Prostate gland (tissue), 2 donors: ENCODE measurements around the gene TUBGCP2.

Source experiments
- CTCF ChIP-seq, 4 experiments: fragments of 200-600 bp in 2 of 4; fragments of 450-650 bp in 2 of 4; sonication (generic) in 2 of 4; IDR thresholded peaks; 1 replicate in 3 of 4; 2 replicates in 1 of 4; pipeline ENCODE4 v1.5.1; 2016 to 2019; ENCODE audit warnings: antibody characterized with exemption in 4 of 4, mild to moderate bottlenecking in 2 of 4, moderate library complexity in 2 of 4
- POLR2A ChIP-seq: fragments of 450-650 bp; IDR thresholded peaks from one replicate; pipeline ENCODE4 v1.6.1; 2016; ENCODE audit warnings: antibody characterized with exemption, mild to moderate bottlenecking

GRCh38 chr10:133342942-133343341 lies 34.3 kb upstream of the TUBGCP2 start:
- TF ChIP-seq CTCF (IDR thresholded peaks at IDR 0.05) (no peak), POLR2A (no peak)
